ENCODE measurements around the gene GOLPH3L.
A peak's percentile ranks its signal among the peaks of the same experiment; 100 is the strongest.
"Not testable (repeated sequence)": the region's sequence is repeated elsewhere in the genome, so short reads cannot be mapped to it uniquely, and the experiment has no call there.

GOLPH3L gene

GRCh38 chr1:150613061-150613920 is 83.7 kb downstream of the GOLPH3L start:
- DNase-seq, result peak; percentile 71

GRCh38 chr1:150612014-150612345 is 85.0 kb downstream of the GOLPH3L start:
- DNase-seq, result no peak

DNA sequence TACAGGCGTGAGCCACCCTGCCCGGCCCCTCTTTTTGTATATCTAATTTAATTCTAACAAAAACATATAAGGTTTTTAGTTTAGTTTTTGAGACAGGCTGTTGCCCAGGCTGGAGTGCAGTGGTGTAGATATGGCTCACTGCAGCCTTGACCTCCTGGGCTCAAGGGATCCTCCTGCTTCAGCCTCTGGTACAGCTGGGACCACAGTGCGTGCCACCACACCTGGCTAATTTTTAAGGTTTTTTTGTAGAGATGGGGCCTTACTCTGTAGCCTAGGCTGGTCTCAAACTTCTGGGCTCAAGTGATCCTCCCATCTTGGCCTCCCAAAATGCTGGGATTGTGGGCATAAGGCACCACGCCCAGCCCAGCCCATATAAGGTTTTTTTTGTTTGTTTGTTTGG is 86.4 kb downstream of the GOLPH3L start:
- DNase-seq, result no peak

DNA sequence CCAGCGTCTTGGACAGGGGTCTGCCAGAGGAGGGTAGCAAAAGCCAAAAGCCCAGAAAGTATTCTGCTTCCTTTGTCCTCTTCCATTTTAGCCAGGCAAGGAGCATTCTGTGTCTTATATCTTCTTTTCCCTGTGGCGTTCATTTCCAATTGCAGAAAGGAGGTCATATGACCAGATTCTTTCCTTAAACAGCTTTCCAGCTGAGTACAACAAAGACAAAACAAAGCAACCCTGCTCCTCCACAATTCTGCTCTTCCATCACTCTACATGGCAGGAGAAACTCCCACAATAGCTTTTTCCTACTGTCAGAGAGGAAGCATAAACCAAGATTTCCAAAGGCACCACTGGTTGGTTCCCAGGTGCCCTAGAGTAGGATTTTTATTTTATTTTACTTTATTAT is 87.2 kb downstream of the GOLPH3L start:
- DNase-seq, result no peak

GRCh38 chr1:150606463-150607142 is 90.4 kb downstream of the GOLPH3L start:
- no peak for DNase-seq

DNA sequence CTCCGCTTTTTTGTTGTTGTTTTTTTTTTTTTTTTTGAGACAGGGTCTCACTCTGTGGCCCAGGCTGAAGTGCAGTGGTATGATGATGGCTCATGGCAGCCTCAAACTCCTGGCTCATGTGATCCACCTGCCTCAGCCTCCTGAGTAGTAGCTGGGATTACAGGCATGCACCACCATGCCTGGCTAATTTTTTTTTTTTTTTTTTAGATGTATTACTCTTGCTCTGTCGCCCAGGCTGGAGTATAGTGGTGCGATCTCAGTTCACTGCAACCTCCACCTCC is 91.6 kb downstream of the GOLPH3L start:
- not testable (repeated sequence) for DNase-seq

DNA sequence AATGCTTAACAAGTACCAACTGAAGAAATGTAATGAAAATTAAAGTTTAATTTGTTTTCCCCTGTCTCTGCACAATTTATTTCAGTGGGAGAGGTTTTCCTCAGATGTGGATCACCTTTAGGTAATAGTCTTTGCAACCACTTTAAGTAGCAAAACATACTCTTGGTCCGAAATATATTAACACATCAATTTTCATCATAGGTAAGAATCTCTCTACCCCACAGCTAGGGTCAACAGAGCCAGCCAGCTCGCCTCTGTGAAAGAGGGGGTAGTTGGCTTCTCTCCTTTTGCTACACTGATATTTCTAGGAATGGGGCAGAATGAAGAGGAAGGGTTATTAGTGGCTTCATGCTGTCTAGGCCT is 92.7 kb downstream of the GOLPH3L start:
- no peak for DNase-seq

- DNase-seq, result no peak
Observed at GRCh38 chr1:150603711-150604110, 93.2 kb downstream of the GOLPH3L start.

DNA sequence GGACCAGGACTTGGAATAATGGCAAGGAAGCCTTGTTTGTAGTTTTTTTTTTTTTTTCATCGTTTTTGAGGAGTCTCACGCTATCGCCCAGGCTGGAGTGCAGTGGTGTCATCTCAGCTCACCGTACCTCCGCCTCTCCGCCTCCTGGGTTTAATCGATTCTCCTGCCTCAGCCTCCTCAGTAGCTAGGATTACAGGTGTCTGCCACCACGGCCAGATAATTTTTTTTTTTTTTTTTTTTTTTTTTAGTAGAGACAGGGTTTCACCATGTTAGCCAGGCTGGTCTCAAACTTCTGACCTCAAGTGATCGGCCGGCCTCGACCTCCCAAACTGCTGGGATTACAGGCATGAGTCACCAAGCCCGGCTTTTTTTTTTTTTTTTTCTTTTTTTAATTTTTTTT is 94.6 kb downstream of the GOLPH3L start:
- DNase-seq, result not testable (repeated sequence)

- no peak for DNase-seq
Observed at GRCh38 chr1:150601540-150601939, 95.4 kb downstream of the GOLPH3L start.

- not testable (repeated sequence) for DNase-seq
Observed at GRCh38 chr1:150598346-150598745, 98.6 kb downstream of the GOLPH3L start.

DNA sequence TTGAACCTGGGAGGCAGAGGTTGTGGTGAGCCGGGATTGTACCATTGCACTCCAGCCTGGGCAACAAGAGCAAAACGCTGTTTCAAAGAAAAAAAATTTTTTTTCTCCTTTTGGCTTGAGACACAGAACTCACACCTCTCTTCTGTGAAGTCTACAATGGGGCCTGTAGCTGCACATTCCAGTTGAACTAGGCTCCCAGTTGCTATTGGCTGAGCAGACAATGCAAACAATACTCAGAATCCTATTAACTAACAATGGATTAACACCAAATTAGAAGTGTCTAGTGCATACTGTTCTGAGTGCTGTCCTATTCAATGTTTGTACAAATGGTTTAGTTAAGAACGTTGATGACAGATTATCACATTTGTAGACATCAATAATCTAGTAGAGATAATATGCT is 100.0 kb downstream of the GOLPH3L start:
- no peak for DNase-seq

All from CD4-positive, alpha-beta T cell treated with Interleukin-12 subunit alpha and Interleukin-12 subunit beta, for 1 hour (primary cell).